Peyer's patch (tissue), 4 donors: Measurements from ENCODE around the gene HNMT.

Experiments used
- CTCF ChIP-seq, 6 experiments: fragments of 450-650 bp in 4 of 6; fragments of 200-600 bp in 2 of 6; sonication (generic) in 1 of 6; IDR thresholded peaks; one replicate each; pipeline ENCODE4 v1.5.1; 2017 to 2019; ENCODE audit warnings: antibody characterized with exemption in 6 of 6, mild to moderate bottlenecking in 3 of 6, moderate library complexity in 1 of 6
- POLR2A ChIP-seq, 2 donors: fragments of 450-650 bp; IDR thresholded peaks; one replicate each; pipeline ENCODE4 v1.5.1; 2017; ENCODE audit warnings: antibody characterized with exemption in 2 of 2, mild to moderate bottlenecking in 2 of 2, moderate library complexity in 2 of 2

- TF ChIP-seq CTCF (IDR thresholded peaks at IDR 0.05) (no peak), POLR2A (IDR thresholded peaks at IDR 0.05) (no peak)
These were observed 27.9 kb downstream of the HNMT start for GRCh38 chr2:137992039-137992646.
